Measurements from ENCODE around the gene RNF4.
"Not testable (repeated sequence)": the region's sequence is repeated elsewhere in the genome, so short reads cannot be mapped to it uniquely, and the experiment has no call there.

Gene RNF4

GRCh38 chr4:2457481-2458295, 11.2 kb upstream of the RNF4 start:
- FAIRE-seq: no peak
- DNase-seq (ENCODE audit: insufficient read length, low spot score): no peak

- DNase-seq (ENCODE audit: insufficient read length, low spot score) (no peak), FAIRE-seq (no peak)
Observed at GRCh38 chr4:2458546-2459491, 10.1 kb upstream of the RNF4 start.

DNA sequence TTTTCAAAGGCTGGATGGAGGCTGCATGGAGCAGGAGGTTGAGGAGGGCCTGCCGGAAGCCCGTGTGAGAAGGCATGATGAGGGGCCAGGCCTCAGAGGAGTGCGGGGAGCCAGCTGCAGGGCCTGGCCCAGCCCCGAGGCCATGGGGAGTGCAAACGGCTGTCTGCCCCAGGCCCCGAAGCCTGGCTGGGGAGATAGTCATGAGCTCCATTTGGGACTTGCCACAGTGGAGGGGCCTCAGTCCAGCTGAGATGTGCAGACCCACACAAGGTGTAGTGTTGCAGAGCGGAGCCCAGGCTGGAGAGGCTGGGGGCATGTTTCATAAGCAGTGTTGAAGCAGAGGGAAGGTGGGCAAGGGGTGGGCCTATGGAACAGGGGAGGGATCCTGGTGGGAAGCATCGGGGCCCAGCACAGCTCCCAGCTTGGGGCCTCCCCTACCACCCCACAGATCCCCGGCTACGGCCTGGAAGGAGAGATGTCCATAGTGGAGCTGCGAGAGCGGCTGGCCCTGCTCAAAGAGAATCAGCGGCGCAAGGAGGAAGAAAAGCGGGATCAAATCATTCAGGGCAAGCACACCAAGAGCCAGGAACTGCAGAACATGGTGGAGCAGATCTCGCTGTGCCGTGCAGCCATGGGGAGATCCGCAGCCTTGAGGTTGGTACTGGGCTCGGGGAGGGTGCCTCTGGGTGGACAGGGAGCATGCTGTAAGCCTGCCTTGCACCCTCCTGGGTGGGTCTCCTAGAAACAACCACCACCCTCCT, 9.1 kb upstream of the RNF4 start:
- DNase-seq (ENCODE audit: insufficient read length, low spot score) (no peak), FAIRE-seq (no peak)

- FAIRE-seq: no peak
Observed at GRCh38 chr4:2461246-2461960, 7.5 kb upstream of the RNF4 start.

GRCh38 chr4:2462218-2462991, 6.5 kb upstream of the RNF4 start:
- peak; percentile 89 for FAIRE-seq

More at GRCh38 chr4:2461246-2461960, 7.5 kb upstream of the RNF4 start:
- DNase-seq (ENCODE audit: insufficient read length, low spot score): no peak

DNA sequence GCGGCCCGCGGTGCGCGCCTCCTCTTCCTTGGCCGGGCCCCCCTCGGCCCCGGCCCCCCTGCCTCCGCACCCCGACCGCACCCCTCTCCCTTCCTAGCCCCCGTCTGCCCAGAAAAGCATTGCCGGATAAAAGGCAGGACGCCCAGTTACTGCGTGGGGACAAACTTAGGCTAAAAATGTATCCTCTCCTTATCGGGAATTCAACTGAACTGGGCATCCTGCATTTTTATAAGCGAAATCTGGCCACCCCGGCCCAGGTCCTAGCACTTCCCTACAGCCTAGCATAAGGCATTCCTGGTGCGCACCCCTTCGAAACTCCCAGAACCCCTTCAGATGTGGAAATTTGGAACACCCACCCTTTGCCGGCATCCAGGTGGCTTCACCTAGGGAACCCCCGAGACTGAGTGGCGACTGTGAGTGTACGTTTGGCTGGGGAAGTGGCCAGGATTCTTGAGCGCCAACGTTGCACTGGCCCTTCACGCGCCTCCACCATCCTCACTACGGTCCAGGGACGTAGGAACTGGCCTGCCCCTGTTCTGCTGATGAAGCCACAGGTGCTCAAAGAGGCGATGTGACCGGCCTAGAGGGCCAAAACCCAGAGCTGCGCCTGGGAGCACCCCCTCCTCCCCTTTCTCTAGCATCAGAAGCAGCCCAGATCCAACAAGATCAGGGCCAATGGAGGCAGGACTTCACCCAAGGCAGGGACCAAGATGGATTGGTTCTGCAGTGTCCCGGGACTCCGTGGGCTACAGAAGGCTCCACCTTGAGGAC, 5.7 kb upstream of the RNF4 start:
- FAIRE-seq (no peak), DNase-seq (ENCODE audit: insufficient read length, low spot score) (no peak)

More at GRCh38 chr4:2462218-2462991, 6.5 kb upstream of the RNF4 start:
- DNase-seq (ENCODE audit: insufficient read length, low spot score): peak; percentile 69

- DNase-seq (ENCODE audit: insufficient read length, low spot score) (no peak), FAIRE-seq (no peak)
Observed at GRCh38 chr4:2465032-2465431, 3.9 kb upstream of the RNF4 start.

DNA sequence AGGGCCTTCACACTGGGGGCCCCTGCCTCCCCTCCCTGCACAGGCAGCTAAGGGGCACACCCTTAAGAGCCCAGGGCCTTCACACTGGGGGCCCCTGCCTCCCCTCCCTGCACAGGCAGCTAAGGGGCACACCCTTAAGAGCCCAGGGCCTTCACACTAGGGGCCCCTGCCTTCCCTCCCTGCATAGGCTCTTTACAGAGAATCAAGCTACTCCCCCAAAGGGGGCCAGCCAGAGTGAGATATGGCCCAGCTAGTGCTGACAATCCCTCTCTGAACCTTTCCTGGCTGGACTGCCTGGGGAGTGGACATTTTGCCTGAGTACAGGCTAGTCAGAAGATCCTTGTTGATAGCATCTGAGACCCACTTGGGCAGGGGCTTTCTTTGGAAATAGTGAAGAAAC, 3.4 kb upstream of the RNF4 start:
- DNase-seq (ENCODE audit: insufficient read length, low spot score); FAIRE-seq: not testable (repeated sequence)

GRCh38 chr4:2469192-2469984, 482 bp downstream of the RNF4 start:
- DNase-seq (ENCODE audit: insufficient read length, low spot score) (peak; percentile 41), FAIRE-seq (no peak)

DNA sequence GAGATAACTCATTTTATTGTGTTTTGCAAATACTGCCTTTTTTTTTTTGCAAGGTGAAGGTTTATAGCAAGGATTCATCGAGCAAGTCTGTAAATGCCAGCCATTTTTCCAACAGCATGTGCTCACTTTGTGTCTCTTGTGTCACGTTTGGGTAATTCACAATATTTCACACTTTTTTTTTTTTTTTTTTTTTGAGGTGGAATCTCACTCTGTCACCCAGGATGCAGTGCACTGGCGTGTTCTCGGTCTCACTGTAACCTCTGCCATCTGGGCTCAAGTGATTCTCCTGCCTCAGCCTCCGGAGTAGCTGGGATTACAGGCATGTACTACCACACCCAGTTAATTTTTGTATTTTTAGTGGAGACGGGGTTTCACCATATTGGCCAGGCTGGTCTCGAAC, 1.9 kb downstream of the RNF4 start:
- FAIRE-seq: no peak

DNA sequence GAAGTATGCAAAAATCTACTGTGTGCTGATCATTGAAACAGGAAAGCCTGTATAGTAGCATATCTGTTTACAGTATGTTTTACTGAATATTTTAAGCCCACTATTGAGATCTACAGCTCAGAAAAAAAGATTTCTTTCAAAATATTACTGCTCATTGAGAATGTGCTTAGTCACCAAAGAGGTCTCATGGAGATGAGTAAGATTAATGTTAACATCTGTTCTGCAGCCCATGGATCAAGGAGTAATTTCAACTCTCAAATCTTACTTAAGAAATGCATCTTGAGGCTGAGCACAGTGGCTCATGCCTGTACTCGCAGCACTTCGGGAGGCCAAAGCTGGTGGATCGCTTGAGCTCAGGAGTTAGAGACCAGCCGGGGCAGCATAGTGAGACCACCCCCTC, 3.3 kb downstream of the RNF4 start:
- FAIRE-seq: no peak
- DNase-seq (ENCODE audit: insufficient read length, low spot score): no peak

More for the DNA sequence above, 1.9 kb downstream of the RNF4 start:
- no peak for DNase-seq (ENCODE audit: insufficient read length, low spot score)

DNA sequence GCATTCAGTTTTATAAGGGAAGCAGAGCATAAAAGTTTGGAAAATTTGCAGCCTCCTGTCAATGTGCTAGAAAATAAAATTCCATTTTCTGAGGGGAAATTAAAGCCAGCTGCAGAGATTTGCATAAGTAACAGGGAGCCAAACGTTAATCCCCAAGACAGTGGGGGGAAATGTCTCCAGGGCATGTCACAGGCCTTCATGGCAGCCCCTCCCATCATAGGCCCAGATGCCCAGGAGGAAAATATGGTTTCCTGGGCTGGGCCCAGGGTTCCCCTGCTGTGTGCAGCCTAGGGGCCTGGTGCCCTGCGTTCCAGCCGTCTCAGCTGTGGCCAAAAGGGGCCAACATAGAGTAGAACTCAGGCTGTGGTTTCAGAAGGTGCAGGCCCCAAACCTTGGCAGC, 9.3 kb downstream of the RNF4 start:
- no peak for DNase-seq (ENCODE audit: insufficient read length, low spot score)
- FAIRE-seq: no peak

DNA sequence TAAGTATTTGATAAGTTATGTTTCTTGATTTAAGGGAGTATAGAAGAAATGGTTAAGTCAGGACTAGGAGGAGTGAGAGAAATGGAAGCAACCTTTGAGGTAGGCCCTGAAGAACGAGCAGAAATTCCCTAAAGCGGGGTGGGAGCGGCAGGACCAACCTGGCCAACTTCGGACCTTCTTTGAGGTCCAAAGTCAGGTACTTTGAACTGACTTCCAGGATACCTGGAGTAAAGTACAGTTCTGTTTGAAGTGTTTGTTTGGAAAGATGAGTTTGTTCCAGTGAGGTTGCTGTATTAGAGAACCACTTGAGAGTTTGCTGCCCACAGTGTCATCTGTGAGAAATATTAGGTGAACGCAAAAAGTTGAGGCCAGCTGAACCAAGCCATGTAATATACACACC, 11.7 kb downstream of the RNF4 start:
- DNase-seq (ENCODE audit: insufficient read length, low spot score) (no peak), FAIRE-seq (no peak)

DNA sequence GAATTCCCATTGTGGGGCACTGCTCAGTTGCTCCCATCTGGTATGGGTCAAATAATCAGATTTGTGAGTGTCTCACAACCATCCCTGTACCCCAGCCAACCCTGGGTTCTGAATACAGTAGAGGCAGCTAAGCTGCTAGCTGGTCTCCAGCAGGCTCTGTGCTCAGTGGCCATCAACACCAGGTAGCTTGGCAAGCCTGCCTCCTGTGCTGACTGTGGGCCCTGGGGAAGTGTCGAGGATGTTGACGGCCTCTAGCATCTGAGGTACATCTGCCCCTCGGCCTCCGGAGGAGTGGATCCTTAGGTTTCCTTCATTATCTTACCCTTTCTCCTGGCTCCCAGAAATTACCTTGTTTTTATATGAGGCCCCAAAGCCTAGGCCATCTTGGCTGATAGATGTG, 13.3 kb downstream of the RNF4 start:
- DNase-seq (ENCODE audit: insufficient read length, low spot score) (no peak), FAIRE-seq (no peak)

DNA sequence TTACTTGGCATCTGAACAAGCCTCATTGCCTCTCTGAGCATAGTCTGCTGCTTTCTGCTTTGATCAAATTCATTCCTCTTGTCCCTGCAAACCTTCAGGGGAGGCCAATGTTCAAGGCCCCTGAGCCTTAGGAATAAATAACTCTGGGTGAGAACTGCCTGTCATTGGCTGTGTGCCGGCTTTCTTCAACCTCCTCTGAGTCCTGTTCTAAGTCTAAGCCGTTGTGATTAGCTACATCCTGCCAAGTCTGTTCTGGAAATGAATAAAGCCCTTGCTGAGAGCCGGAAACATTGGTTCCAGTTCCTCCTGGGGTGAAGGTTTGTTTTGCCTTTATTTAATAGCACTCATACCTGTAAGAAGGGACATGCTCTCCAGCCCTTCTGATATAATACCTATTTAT, 13.8 kb downstream of the RNF4 start:
- DNase-seq (ENCODE audit: insufficient read length, low spot score) (no peak), FAIRE-seq (no peak)

- DNase-seq (ENCODE audit: insufficient read length, low spot score) (no peak), FAIRE-seq (no peak)
Observed at GRCh38 chr4:2483237-2483636, 14.3 kb downstream of the RNF4 start.

- DNase-seq (ENCODE audit: insufficient read length, low spot score) (no peak), FAIRE-seq (no peak)
Observed at GRCh38 chr4:2484185-2484584, 15.3 kb downstream of the RNF4 start.

DNA sequence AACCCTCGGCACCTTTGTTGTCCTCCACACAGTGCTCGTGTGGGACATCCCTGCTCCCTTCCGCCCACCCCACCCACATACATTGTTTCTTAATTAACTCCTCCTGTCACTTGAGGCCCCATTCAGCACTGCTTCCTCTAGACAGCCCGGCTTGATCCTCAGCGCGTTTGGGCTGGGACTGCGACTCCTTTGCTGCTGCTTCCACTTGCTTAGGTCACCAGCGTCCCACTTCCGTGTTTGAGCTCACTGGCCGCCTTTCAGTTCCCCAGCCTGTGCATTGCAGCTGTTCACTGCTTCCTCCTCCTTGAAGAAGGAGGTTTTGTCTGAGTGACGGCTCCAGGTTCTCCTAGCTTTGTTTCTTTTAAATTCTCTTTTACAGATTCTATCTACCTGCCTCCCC, 16.1 kb downstream of the RNF4 start:
- DNase-seq (ENCODE audit: insufficient read length, low spot score) (no peak), FAIRE-seq (no peak)

Data from HTR-8/SVneo (cell line).